WI38 (cell line): ENCODE data around the gene JHY.

Source experiments
- H3K4me3 ChIP-seq: 2 replicates; pipeline ENCODE4 v1.5.1; 2011; ENCODE audit warnings: low read depth, mild to moderate bottlenecking, control low read depth, low read length
- CTCF ChIP-seq: IDR thresholded peaks from 2 replicates; pipeline ENCODE4 v1.5.1; 2012; ENCODE audit warnings: low read depth, mild to moderate bottlenecking, control low read depth, low read length

Gene JHY

DNA sequence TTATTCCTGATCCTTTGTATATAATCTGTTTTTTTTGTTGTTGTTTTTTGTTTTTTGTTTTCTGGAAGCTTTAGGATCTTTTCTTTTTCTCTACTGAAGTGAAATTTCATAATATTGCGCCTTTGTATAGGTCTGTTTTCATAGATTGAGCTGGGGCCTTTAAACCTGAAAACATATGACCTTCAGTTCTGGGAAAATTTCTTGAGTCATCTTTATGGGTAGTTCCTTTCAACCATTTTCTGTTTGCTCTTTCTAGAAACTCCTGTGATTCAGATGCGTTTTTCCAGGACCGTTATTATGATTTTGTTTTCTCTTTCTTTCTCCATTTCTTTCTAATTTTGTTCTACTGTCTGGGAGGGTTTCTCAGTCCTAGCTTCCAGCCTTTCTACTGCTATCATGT is 55.4 kb downstream of the JHY start:
- TF ChIP-seq CTCF = no peak
- H3K4me3 ChIP-seq = no peak overlapping the region

DNA sequence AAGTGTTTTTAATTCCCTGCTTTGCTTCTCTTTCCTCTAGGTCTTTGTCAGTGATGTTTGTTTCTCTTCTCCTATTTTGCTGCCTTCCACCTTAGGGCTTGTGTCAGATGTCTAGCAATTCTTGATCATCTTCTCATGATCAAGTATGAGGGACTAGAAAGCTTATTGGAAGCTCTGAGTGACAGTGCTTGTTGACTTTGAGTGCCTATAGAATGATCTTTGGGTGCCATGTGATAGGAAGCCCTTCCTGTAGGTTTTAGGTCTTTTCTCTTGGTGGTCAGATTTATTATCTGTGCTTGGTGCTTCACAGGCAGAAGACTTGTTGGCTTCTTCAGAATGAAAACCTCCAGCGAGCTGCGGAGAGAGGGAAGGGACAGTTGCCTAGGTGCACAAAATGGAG is 56.0 kb downstream of the JHY start:
- TF ChIP-seq CTCF = no peak

DNA sequence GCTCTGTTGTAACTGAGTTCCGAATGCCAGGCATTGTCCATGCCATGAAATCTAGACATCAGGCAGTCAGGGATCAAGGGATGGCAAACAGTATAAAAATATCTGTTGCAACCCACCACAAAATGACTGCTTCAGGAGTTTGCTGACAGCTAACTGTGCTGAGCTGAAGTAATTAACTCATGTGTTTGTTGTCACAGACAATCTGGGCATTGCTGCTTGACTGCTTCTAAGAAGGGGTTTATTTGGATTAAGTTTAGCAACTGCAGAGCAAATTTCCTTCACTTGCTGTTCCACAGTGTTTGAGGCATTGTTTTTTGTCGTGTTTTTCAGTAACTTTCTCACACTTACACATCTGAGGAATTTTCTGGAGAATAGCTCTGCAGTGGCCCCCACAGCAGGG is 68.7 kb downstream of the JHY start:
- no peak overlapping the region for H3K4me3 ChIP-seq
- TF ChIP-seq CTCF = no peak

More for the DNA sequence above, 56.0 kb downstream of the JHY start:
- no peak overlapping the region for H3K4me3 ChIP-seq

GRCh38 chr11:122954455-122954854 is 71.9 kb downstream of the JHY start:
- no peak overlapping the region for H3K4me3 ChIP-seq
- TF ChIP-seq CTCF = no peak

DNA sequence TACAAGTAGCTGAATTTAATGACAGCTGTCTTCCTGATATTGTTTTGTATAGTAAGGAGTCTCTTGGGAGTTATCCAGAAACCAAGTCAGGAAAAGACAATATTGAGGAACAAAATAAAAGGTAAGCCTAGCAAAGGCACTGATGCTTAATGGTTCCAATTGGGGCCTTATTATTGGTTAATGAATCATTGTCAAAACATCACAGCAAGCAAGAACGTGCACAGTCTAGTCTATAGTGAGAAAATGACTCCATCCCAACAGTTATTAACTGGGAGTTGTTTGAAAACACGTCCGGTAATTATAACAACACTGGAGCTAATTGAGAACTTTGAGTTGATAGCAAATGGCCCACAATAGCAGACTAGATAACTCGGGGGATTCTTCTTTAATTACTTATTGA is 81.4 kb downstream of the JHY start:
- no peak for TF ChIP-seq CTCF
- no peak overlapping the region for H3K4me3 ChIP-seq

DNA sequence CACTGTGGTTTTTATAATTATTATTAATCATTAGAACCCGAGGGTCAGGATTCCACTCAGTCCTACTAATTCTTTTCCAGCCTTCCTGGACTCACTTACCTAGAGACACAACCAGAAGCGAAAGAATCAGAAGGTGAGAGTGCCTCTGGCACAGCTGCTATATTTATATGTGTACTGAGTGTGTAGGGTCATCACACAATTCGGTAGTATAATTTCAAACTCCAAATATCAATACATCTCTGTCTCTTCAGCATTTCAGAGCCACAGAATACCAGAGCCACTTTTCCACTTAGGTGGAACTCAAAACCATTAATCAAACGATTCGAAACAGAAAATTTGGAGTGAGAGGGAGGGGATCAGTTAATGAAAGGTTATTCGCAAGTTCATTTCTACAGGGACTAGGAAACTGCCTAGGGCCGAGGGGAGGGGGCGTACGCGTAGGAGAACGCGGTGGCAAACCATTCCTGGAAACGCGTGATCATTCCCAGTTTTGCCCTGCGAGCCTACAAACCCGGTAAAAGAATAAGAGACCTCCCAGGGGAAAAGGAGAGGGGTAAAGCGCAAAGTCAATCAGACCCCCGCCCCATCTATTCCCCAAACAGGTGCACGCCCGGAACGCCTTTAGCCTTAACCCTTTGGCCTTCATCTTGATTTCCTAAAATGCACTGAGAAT is 93.6 kb downstream of the JHY start:
- TF ChIP-seq CTCF = no peak
- no peak overlapping the region for H3K4me3 ChIP-seq

DNA sequence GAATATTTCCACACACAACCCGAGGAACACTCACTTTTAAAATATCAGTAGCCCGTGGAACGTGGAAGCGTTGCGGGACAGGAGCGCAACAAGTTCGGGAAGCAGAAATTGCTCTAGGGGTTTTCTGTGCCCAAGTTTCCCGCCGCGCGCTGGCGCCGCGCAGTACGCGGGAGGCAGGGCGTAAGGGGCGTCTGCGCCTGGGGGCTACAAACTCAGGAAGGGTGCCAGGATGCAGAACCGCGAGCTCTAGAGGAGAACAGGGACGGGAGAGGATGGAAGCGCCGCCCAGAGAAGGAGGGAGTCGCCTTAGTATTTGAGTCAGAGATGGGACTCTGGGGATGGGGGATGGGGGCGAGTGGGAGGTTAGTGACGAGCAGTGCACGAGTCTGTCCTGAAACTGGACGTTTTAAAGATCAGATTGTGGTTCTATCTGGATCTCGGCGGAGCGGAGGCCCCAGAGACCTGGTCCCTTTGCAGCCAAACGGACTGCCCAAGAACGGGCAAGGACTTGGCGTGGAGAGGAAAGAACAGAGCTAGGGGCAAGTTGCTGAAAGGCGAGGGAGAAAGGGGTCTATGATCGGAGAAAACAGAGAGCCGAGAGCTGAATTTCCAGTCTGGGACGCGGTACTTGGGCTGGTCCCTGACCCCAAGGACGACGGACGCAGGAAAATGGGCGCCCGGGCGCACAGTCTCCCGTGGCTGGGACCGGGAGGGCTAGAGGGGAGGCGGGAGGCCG is 94.3 kb downstream of the JHY start:
- H3K4me3 ChIP-seq = no peak overlapping the region
- TF ChIP-seq CTCF = no peak
